Neural progenitor cell (in vitro differentiated cells): ENCODE results near the gene SYT13. TPM values are rescaled to one million over a fixed set of nuclear protein-coding genes. Genes with fewer than 3 reads are reported as not detected.

Source experiments
- DNase-seq: peaks from one replicate; pipeline ENCODE4 v3.0.0-alpha.2; 2016; ENCODE audit warnings: low spot score
- H2AFZ ChIP-seq: fragments of 200-600 bp; sonication (generic); replicated peaks from 2 replicates; pipeline ENCODE4 v1.6.1; 2016; ENCODE audit warnings: antibody characterized with exemption
- H3F3A ChIP-seq: fragments of 200-600 bp; sonication (generic); 2 replicates; pipeline ENCODE4 v1.6.1; 2016; ENCODE audit warnings: antibody characterized with exemption, low read depth
- H3K27ac ChIP-seq: fragments of 200-600 bp; sonication (generic); 2 replicates; pipeline ENCODE4 v1.5.1; 2016; ENCODE audit warnings: mild to moderate bottlenecking
- H3K27me3 ChIP-seq: fragments of 200-600 bp; sonication (generic); 2 replicates; pipeline ENCODE4 v1.6.1; 2016; ENCODE audit warnings: mild to moderate bottlenecking, moderate library complexity
- H3K36me3 ChIP-seq: fragments of 200-600 bp; sonication (generic); 2 replicates; pipeline ENCODE4 v1.5.1; 2016
- H3K4me1 ChIP-seq: fragments of 200-600 bp; sonication (generic); 2 replicates; pipeline ENCODE4 v1.6.1; 2016; ENCODE audit warnings: mixed run types
- H3K4me2 ChIP-seq: fragments of 200-600 bp; sonication (generic); 2 replicates; pipeline ENCODE4 v1.6.1; 2016
- H3K4me3 ChIP-seq: fragments of 200-600 bp; sonication (generic); 2 replicates; pipeline ENCODE4 v1.5.1; 2016
- H3K79me2 ChIP-seq: fragments of 200-600 bp; sonication (generic); 2 replicates; pipeline ENCODE4 v1.6.1; 2016; ENCODE audit warnings: low read depth
- H3K9ac ChIP-seq: fragments of 200-600 bp; sonication (generic); 2 replicates; pipeline ENCODE4 v1.6.1; 2016
- H3K9me3 ChIP-seq: fragments of 200-600 bp; sonication (generic); 2 replicates; pipeline ENCODE4 v1.5.1; 2016; ENCODE audit warnings: low read depth
- H4K20me1 ChIP-seq: fragments of 200-600 bp; sonication (generic); 2 replicates; pipeline ENCODE4 v1.6.1; 2016; ENCODE audit warnings: low read depth
- H3K27ac Mint-ChIP-seq: 3 replicates; pipeline ENCODE4 v1.8.0; 2021; ENCODE audit warnings: mixed read lengths
- H3K27me3 Mint-ChIP-seq: 2 replicates; pipeline ENCODE4 v1.8.0; 2022; ENCODE audit warnings: low read depth, mild to moderate bottlenecking, inconsistent platforms, moderate library complexity, mixed read lengths; ENCODE audit not compliant: insufficient read depth
- H3K36me3 Mint-ChIP-seq: 3 replicates; pipeline ENCODE4 v1.8.0; 2021; ENCODE audit warnings: mixed read lengths
- H3K4me1 Mint-ChIP-seq: 3 replicates; pipeline ENCODE4 v1.8.0; 2021; ENCODE audit warnings: mixed read lengths
- H3K4me3 Mint-ChIP-seq: 3 replicates; pipeline ENCODE4 v1.8.0; 2021; ENCODE audit warnings: mild to moderate bottlenecking, moderate library complexity, mixed read lengths
- H3K9me3 Mint-ChIP-seq: 3 replicates; pipeline ENCODE4 v1.8.0; 2020; ENCODE audit warnings: mixed read lengths
- CTCF ChIP-seq: fragments of 200-600 bp; sonication (generic); IDR thresholded peaks from 2 replicates; pipeline ENCODE4 v1.5.1; 2017; ENCODE audit warnings: antibody characterized with exemption, mild to moderate bottlenecking
- EZH2 ChIP-seq: fragments of 200-600 bp; sonication (generic); IDR thresholded peaks from 2 replicates; pipeline ENCODE4 v1.6.1; 2017; ENCODE audit warnings: antibody characterized with exemption, mild to moderate bottlenecking, moderate library complexity
- EZH2phosphoT487 ChIP-seq: fragments of 200-600 bp; sonication (generic); IDR thresholded peaks from 2 replicates; pipeline ENCODE4 v1.6.1; 2017; ENCODE audit warnings: antibody characterized with exemption
- total RNA-seq: library from RNA; depleted of rRNA; stranded (reverse); fragments of >200 nt; gene quantifications from 2 replicates; pipeline ENCODE4 v1.2.3, GENCODE V29; 2015; ENCODE audit warnings: low replicate concordance

Gene SYT13
- total RNA-seq, 1 donor from 2014 or later = 8.6 TPM

GRCh38 chr11:45304111-45304991 is 18.2 kb upstream of the SYT13 start:
- Mint-ChIP-seq H3K9me3 (no peaks in the 10 kb centered on the region), H3K27me3 (peaks cover 11% of the 10 kb centered on the region), H3K27ac (no peak overlapping the region), H3K36me3 (no peaks in the 10 kb centered on the region), H3K4me1 (no peaks in the 10 kb centered on the region), H3K4me3 (no peak overlapping the region)
- no peak overlapping the region for H3K4me3 ChIP-seq
- H4K20me1 ChIP-seq = no peaks in the 10 kb centered on the region
- no peak overlapping the region for H3K9ac ChIP-seq
- H3K79me2 ChIP-seq = no peaks in the 10 kb centered on the region
- no peak overlapping the region for H3K4me2 ChIP-seq
- H2AFZ ChIP-seq = no peak overlapping the region
- no peaks in the 10 kb centered on the region for H3K9me3 ChIP-seq
- H3K27ac ChIP-seq = no peak overlapping the region
- no peaks in the 10 kb centered on the region for H3F3A ChIP-seq
- no peaks in the 10 kb centered on the region for H3K4me1 ChIP-seq
- DNase-seq = no peak
- no peaks in the 10 kb centered on the region for H3K27me3 ChIP-seq
- H3K36me3 ChIP-seq = no peaks in the 10 kb centered on the region
- TF ChIP-seq CTCF = no peak
- no peak for TF ChIP-seq EZH2
- TF ChIP-seq EZH2phosphoT487 = no peak

- Histone ChIP-seq H3K4me1 (peaks cover 5% of the 10 kb centered on the region), H3K9me3 (no peaks in the 10 kb centered on the region), H3K9ac (no peak overlapping the region), H2AFZ (no peak overlapping the region), H3K36me3 (no peaks in the 10 kb centered on the region), H4K20me1 (no peaks in the 10 kb centered on the region), H3K4me2 (no peak overlapping the region), H3K4me3 (no peak overlapping the region), H3K27ac (no peak overlapping the region), H3K79me2 (no peaks in the 10 kb centered on the region), H3F3A (peaks cover 8% of the 10 kb centered on the region), H3K27me3 (no peaks in the 10 kb centered on the region)
- no peaks in the 10 kb centered on the region for H3K9me3 Mint-ChIP-seq
- no peak for DNase-seq
- H3K27ac Mint-ChIP-seq = no peak overlapping the region
- H3K36me3 Mint-ChIP-seq = no peaks in the 10 kb centered on the region
- H3K27me3 Mint-ChIP-seq = peaks cover 8% of the 10 kb centered on the region
- H3K4me3 Mint-ChIP-seq = no peak overlapping the region
- no peaks in the 10 kb centered on the region for H3K4me1 Mint-ChIP-seq
- TF ChIP-seq CTCF = no peak
- no peak for TF ChIP-seq EZH2phosphoT487
- TF ChIP-seq EZH2 = no peak
Measured at GRCh38 chr11:45303316-45303715, 17.2 kb upstream of the SYT13 start.

- no peak overlapping the region for H3K4me2 ChIP-seq
- no peak overlapping the region for H3K27ac ChIP-seq
- H3K36me3 ChIP-seq = no peaks in the 10 kb centered on the region
- H3K9me3 Mint-ChIP-seq = peaks cover 2% of the 10 kb centered on the region
- H3K27me3 Mint-ChIP-seq = peaks cover 8% of the 10 kb centered on the region
- no peaks in the 10 kb centered on the region for H3K9me3 ChIP-seq
- H3K4me1 Mint-ChIP-seq = no peaks in the 10 kb centered on the region
- peak overlapping the region; percentile 50 for H2AFZ ChIP-seq
- H3K4me3 Mint-ChIP-seq = no peak overlapping the region
- DNase-seq = no peak
- no peak overlapping the region for H3K4me3 ChIP-seq
- no peaks in the 10 kb centered on the region for H4K20me1 ChIP-seq
- H3K36me3 Mint-ChIP-seq = no peaks in the 10 kb centered on the region
- TF ChIP-seq EZH2phosphoT487 (no peak), EZH2 (no peak), CTCF (no peak)
- no peaks in the 10 kb centered on the region for H3K79me2 ChIP-seq
- H3K27me3 ChIP-seq = no peaks in the 10 kb centered on the region
- H3K9ac ChIP-seq = no peak overlapping the region
- peaks cover 8% of the 10 kb centered on the region for H3F3A ChIP-seq
- H3K4me1 ChIP-seq = peaks cover 5% of the 10 kb centered on the region
- no peak overlapping the region for H3K27ac Mint-ChIP-seq
Measured at GRCh38 chr11:45301537-45302246, 15.6 kb upstream of the SYT13 start.
